ENCODE results near the gene MICU1. TPM values are rescaled to one million over a fixed set of nuclear protein-coding genes. Genes with fewer than 3 reads are reported as not detected.

The MICU1 gene
- total and polyA plus RNA-seq, 2 of the 13 experiments (the other 11 are each of a cell fraction or from before 2014, with no cell fraction given), result 32.5 to 56.1 TPM

DNA sequence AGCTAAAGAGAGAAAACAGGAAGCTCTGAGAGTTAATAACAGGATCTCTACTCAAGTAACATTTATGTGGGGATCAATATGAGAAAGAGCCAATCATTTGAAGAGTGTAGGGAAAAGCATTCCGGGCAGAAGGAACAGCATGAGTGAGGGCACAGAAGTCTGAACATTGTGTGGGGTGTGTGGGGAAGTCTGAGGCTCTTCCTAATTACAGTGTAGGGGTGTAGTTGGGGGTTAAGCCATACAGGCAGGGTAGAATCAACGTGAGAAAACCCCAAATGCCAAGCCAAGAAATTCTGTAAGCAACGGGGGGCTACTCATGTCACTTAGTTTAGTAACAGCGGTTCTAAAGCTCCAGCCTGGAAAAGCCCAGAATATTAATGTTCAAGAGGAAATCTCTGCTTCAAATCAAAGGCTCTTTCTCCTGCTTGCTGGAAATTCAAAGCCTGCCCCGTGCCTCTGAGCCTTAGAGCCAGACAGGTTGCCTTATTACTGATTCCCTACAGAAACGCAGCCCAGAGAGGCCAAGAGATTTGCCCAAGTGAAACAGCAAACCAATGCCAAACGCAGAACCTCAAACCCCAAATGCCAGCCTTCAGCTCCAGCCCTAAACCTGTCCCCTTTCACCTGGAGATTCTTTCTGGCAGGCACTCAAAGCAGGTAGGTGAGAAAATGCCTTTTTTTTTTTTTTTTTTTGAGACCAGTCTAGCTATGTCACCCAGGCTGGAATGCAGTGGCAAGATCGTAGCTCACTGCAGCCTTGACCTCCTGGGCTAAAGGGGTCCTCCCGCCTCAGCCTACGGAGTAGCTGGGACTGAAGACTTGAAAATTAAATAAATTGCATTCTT, 307.2 kb downstream of the MICU1 start (continued):
- TF ChIP-seq HNRNPH1 (optimal IDR thresholded peaks at IDR 0.05; ENCODE audit: low read depth, low read length), result no peak
- TF ChIP-seq GATAD2A (CRISPR knock-in tag; IDR thresholded peaks at IDR 0.05), result 0 out of 2 replicates have a peak, but pooled peaks have one; percentile 36
- TF ChIP-seq, protein P1, sequence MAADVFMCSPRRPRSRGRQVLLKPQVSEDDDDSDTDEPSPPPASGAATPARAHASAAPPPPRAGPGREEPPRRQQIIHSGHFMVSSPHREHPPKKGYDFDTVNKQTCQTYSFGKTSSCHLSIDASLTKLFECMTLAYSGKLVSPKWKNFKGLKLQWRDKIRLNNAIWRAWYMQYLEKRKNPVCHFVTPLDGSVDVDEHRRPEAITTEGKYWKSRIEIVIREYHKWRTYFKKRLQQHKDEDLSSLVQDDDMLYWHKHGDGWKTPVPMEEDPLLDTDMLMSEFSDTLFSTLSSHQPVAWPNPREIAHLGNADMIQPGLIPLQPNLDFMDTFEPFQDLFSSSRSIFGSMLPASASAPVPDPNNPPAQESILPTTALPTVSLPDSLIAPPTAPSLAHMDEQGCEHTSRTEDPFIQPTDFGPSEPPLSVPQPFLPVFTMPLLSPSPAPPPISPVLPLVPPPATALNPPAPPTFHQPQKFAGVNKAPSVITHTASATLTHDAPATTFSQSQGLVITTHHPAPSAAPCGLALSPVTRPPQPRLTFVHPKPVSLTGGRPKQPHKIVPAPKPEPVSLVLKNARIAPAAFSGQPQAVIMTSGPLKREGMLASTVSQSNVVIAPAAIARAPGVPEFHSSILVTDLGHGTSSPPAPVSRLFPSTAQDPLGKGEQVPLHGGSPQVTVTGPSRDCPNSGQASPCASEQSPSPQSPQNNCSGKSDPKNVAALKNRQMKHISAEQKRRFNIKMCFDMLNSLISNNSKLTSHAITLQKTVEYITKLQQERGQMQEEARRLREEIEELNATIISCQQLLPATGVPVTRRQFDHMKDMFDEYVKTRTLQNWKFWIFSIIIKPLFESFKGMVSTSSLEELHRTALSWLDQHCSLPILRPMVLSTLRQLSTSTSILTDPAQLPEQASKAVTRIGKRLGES (CRISPR knock-in tag; IDR thresholded peaks at IDR 0.05; ENCODE audit: borderline replicate concordance), result no peak
- TF ChIP-seq GABPA (IDR thresholded peaks at IDR 0.05; ENCODE audit: low read depth, low read length), result no peak
- TF ChIP-seq GABPA (CRISPR knock-in tag; IDR thresholded peaks at IDR 0.05; ENCODE audit: low read depth), result no peak
- TF ChIP-seq, protein P2, sequence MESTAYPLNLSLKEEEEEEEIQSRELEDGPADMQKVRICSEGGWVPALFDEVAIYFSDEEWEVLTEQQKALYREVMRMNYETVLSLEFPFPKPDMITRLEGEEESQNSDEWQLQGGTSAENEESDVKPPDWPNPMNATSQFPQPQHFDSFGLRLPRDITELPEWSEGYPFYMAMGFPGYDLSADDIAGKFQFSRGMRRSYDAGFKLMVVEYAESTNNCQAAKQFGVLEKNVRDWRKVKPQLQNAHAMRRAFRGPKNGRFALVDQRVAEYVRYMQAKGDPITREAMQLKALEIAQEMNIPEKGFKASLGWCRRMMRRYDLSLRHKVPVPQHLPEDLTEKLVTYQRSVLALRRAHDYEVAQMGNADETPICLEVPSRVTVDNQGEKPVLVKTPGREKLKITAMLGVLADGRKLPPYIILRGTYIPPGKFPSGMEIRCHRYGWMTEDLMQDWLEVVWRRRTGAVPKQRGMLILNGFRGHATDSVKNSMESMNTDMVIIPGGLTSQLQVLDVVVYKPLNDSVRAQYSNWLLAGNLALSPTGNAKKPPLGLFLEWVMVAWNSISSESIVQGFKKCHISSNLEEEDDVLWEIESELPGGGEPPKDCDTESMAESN (CRISPR knock-in tag; conservative IDR thresholded peaks at IDR 0.05), result no peak
- TF ChIP-seq ZSCAN9 (CRISPR knock-in tag; IDR thresholded peaks at IDR 0.05; ENCODE audit: borderline replicate concordance), result no peak
- TF ChIP-seq FLYWCH1 (CRISPR knock-in tag; IDR thresholded peaks at IDR 0.05), result no peak
- TF ChIP-seq TEAD3 (CRISPR knock-in tag; optimal IDR thresholded peaks at IDR 0.05; ENCODE audit: borderline replicate concordance), result peak; percentile 77
- TF ChIP-seq, protein P3, sequence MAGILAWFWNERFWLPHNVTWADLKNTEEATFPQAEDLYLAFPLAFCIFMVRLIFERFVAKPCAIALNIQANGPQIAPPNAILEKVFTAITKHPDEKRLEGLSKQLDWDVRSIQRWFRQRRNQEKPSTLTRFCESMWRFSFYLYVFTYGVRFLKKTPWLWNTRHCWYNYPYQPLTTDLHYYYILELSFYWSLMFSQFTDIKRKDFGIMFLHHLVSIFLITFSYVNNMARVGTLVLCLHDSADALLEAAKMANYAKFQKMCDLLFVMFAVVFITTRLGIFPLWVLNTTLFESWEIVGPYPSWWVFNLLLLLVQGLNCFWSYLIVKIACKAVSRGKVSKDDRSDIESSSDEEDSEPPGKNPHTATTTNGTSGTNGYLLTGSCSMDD (CRISPR knock-in tag; IDR thresholded peaks at IDR 0.05), result no peak
- no peak for TF ChIP-seq ZNF224 (CRISPR knock-in tag; IDR thresholded peaks at IDR 0.05)
- peak; percentile 63; the same call in 1 of the 2 replicates for TF ChIP-seq KDM1A (CRISPR knock-in tag; IDR thresholded peaks at IDR 0.05)
- TF ChIP-seq MAF1 (CRISPR knock-in tag; IDR thresholded peaks at IDR 0.05; ENCODE audit: borderline replicate concordance), result no peak
- peak; percentile 63 for TF ChIP-seq NR2F6 (IDR thresholded peaks at IDR 0.05)
- TF ChIP-seq NR2F6 (CRISPR knock-in tag; IDR thresholded peaks at IDR 0.05), result peak; percentile 43; the same call in 1 of the 2 replicates
- TF ChIP-seq, protein P4, sequence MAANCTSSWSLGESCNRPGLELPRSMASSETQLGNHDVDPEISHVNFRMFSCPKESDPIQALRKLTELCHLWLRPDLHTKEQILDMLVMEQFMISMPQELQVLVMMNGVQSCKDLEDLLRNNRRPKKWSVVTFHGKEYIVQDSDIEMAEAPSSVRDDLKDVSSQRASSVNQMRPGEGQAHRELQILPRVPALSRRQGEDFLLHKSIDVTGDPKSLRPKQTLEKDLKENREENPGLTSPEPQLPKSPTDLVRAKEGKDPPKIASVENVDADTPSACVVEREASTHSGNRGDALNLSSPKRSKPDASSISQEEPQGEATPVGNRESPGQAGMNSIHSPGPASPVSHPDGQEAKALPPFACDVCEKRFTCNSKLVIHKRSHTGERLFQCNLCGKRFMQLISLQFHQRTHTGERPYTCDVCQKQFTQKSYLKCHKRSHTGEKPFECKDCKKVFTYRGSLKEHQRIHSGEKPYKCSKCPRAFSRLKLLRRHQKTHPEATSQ (CRISPR knock-in tag; IDR thresholded peaks at IDR 0.05; ENCODE audit: borderline replicate concordance), result no peak
- TF ChIP-seq, protein P5, sequence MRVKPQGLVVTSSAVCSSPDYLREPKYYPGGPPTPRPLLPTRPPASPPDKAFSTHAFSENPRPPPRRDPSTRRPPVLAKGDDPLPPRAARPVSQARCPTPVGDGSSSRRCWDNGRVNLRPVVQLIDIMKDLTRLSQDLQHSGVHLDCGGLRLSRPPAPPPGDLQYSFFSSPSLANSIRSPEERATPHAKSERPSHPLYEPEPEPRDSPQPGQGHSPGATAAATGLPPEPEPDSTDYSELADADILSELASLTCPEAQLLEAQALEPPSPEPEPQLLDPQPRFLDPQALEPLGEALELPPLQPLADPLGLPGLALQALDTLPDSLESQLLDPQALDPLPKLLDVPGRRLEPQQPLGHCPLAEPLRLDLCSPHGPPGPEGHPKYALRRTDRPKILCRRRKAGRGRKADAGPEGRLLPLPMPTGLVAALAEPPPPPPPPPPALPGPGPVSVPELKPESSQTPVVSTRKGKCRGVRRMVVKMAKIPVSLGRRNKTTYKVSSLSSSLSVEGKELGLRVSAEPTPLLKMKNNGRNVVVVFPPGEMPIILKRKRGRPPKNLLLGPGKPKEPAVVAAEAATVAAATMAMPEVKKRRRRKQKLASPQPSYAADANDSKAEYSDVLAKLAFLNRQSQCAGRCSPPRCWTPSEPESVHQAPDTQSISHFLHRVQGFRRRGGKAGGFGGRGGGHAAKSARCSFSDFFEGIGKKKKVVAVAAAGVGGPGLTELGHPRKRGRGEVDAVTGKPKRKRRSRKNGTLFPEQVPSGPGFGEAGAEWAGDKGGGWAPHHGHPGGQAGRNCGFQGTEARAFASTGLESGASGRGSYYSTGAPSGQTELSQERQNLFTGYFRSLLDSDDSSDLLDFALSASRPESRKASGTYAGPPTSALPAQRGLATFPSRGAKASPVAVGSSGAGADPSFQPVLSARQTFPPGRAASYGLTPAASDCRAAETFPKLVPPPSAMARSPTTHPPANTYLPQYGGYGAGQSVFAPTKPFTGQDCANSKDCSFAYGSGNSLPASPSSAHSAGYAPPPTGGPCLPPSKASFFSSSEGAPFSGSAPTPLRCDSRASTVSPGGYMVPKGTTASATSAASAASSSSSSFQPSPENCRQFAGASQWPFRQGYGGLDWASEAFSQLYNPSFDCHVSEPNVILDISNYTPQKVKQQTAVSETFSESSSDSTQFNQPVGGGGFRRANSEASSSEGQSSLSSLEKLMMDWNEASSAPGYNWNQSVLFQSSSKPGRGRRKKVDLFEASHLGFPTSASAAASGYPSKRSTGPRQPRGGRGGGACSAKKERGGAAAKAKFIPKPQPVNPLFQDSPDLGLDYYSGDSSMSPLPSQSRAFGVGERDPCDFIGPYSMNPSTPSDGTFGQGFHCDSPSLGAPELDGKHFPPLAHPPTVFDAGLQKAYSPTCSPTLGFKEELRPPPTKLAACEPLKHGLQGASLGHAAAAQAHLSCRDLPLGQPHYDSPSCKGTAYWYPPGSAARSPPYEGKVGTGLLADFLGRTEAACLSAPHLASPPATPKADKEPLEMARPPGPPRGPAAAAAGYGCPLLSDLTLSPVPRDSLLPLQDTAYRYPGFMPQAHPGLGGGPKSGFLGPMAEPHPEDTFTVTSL (CRISPR knock-in tag; IDR thresholded peaks at IDR 0.05; ENCODE audit: borderline replicate concordance), result 0 out of 2 replicates have a peak, but pooled peaks have one; percentile 22

Measured in HepG2 (cell line).